Esophagus squamous epithelium (tissue), 5 donors: ENCODE results near the gene TSR3. TPM values are rescaled to one million over a fixed set of nuclear protein-coding genes. Genes with fewer than 3 reads are reported as not detected.

Experiments
- DNase-seq: peaks from one replicate; lab custom pipeline; 2025; lab: John Stamatoyannopoulos, UW
- H3K27ac ChIP-seq, 4 donors: fragments of 200-600 bp; sonication (generic); one replicate each; pipeline ENCODE4 v1.5.1; 2016 to 2019; ENCODE audit warnings: mild to moderate bottlenecking in 1 of 4
- H3K27me3 ChIP-seq, 4 donors: fragments of 200-600 bp; sonication (generic); 1 replicate in 3 of 4; 2 replicates in 1 of 4; pipeline versions ENCODE4 v1.5.1 to v1.6.0; 2017 to 2021; ENCODE audit warnings: antibody characterized with exemption in 1 of 4
- H3K36me3 ChIP-seq, 3 donors: fragments of 200-600 bp; sonication (generic); one replicate each; pipeline ENCODE4 v1.5.1; 2016 to 2019
- H3K4me1 ChIP-seq, 3 donors: fragments of 200-600 bp; sonication (generic); one replicate each; pipeline ENCODE4 v1.5.1; 2017 to 2019
- H3K4me3 ChIP-seq, 4 donors: fragments of 200-600 bp; sonication (generic); 1 replicate in 3 of 4; 2 replicates in 1 of 4; pipeline ENCODE4 v1.5.1; 2016 to 2019; ENCODE audit warnings: mild to moderate bottlenecking in 2 of 4, moderate library complexity in 1 of 4
- H3K9me3 ChIP-seq, 3 donors: fragments of 200-600 bp; sonication (generic); one replicate each; pipeline ENCODE4 v1.5.1; 2016 to 2019
- POLR2A ChIP-seq, 4 donors: fragments of 450-650 bp; IDR thresholded peaks; one replicate each; pipeline ENCODE4 v1.6.1; 2017; ENCODE audit warnings: antibody characterized with exemption in 4 of 4, mild to moderate bottlenecking in 4 of 4, moderate library complexity in 3 of 4
- WGBS, 2 donors: methylation state at CpG; one replicate each; pipeline ENCODE4 v1.1.5; 2018; 5-methylcytosine and 5-hydroxymethylcytosine counted together
- intact Hi-C: fragments of 100-400 bp; cut with DNase I; formaldehyde crosslinking; loops from one replicate; pipeline ENCODE4 v1.15.0; 2022
- total RNA-seq, 4 donors: library from RNA; depleted of rRNA; stranded (reverse); fragments of >200 nt; gene quantifications; one replicate each; pipeline ENCODE4 v1.1.0, GENCODE V29; 2016
- TF ChIP-seq, protein P1 (sequence below), 6 experiments: fragments of 450-650 bp in 4 of 6; fragments of 200-600 bp in 2 of 6; sonication (generic) in 2 of 6; IDR thresholded peaks; one replicate each; pipeline ENCODE4 v1.5.1; 2016 to 2019; ENCODE audit warnings: antibody characterized with exemption in 6 of 6, mild to moderate bottlenecking in 4 of 6, moderate library complexity in 4 of 6
- donor health status: DM: yes; HTN: yes; CAD: no.

Gene TSR3
- total RNA-seq, 4 donors from 2014 or later = 57.6 to 87.4 (median 70.5) TPM

DNA sequence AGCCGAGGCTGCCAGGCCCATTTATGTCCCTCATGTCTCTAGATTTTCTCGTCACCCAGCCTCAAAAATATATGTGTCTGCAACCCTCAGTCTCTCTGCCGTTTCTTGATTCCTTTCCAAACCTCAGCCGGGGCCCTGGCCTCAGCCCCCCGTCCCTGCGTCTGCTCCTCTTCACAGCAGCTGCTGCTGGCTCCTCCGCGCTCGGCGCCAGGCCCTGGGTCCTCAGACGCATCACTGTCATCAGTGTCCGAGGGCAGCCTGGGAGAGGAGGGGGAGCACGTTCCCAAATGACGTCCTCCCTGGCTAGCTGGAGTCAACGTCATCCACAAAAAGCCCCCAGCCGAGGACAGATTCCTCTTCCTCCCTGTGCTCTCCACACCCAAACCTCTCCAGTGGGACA lies 2.3 kb downstream of the TSR3 start:
- intact Hi-C loops = no loop called here
- Histone ChIP-seq H3K4me3 (no peak overlapping the region), H3K9me3 (no peaks in the 10 kb centered on the region), H3K27me3 (no peaks in the 10 kb centered on the region), H3K27ac (no peak overlapping the region), H3K36me3 (peaks cover 4 to 30% (median 9%) of the 10 kb centered on the region in 3 donors), H3K4me1 (peaks cover 22 to 70% (median 27%) of the 10 kb centered on the region in 3 donors)
- DNase-seq = no peak
- WGBS, 2 donors = 84 to 85% methylated on average over 14 to 15 of the region's 16 CpGs
- no peak for TF ChIP-seq POLR2A (IDR thresholded peaks at IDR 0.05)
- TF ChIP-seq, protein P1, sequence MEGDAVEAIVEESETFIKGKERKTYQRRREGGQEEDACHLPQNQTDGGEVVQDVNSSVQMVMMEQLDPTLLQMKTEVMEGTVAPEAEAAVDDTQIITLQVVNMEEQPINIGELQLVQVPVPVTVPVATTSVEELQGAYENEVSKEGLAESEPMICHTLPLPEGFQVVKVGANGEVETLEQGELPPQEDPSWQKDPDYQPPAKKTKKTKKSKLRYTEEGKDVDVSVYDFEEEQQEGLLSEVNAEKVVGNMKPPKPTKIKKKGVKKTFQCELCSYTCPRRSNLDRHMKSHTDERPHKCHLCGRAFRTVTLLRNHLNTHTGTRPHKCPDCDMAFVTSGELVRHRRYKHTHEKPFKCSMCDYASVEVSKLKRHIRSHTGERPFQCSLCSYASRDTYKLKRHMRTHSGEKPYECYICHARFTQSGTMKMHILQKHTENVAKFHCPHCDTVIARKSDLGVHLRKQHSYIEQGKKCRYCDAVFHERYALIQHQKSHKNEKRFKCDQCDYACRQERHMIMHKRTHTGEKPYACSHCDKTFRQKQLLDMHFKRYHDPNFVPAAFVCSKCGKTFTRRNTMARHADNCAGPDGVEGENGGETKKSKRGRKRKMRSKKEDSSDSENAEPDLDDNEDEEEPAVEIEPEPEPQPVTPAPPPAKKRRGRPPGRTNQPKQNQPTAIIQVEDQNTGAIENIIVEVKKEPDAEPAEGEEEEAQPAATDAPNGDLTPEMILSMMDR (IDR thresholded peaks at IDR 0.05) = no peak

DNA sequence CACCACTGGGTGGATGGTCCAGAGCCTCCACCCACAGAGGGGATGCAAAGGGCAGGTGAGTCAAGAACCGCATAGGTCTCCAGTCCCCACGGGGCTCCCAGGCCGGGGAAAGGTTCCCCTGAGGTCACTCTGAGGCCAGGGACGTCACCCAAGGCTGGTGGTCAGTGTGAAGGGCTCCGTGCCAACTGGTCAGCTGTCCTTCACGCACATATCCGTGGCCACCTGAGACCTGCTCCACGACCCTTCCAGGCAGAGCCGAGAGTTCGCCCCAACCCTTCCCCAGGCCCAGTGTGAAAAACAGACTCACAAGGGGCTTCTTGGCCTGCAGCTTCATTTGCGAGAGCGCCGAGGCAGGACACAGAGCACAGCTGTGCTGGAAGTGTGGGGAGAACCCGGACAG lies 2.8 kb downstream of the TSR3 start:
- H3K27me3 ChIP-seq = no peaks in the 10 kb centered on the region
- peaks cover 4 to 30% (median 9%) of the 10 kb centered on the region in 3 donors for H3K36me3 ChIP-seq
- H3K4me3 ChIP-seq = no peak overlapping the region
- DNase-seq = no peak
- no peaks in the 10 kb centered on the region for H3K9me3 ChIP-seq
- 78 to 88% methylated on average over 4 to 6 of the region's 14 CpGs for WGBS, 2 donors
- TF ChIP-seq POLR2A (IDR thresholded peaks at IDR 0.05) = no peak
- TF ChIP-seq, protein P1 (IDR thresholded peaks at IDR 0.05) = no peak
- intact Hi-C loops = no loop called here
- peaks cover 23 to 70% (median 27%) of the 10 kb centered on the region in 3 donors for H3K4me1 ChIP-seq
- H3K27ac ChIP-seq = no peak overlapping the region

DNA sequence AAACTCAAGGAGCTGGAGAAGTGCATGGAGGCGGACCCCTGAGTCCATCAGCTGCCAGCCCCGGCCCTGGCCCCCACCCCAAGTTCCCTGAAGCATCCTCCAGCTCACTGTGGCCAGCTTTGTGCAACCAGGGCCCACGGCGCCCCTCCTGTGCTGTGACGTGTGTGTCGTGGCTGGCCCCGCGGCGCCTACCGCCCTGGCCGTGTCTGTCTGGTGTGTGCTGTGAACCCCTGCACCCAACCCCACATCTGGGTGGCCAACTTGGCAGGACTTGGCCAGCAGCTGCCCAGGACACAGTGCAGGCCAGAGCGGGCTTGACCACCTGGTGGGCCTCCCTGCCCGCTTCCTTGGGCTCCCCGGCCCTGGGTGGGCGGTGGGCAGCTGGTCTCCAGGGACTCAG lies 3.2 kb downstream of the TSR3 start:
- no peak for DNase-seq
- 91% methylated on average over 8 of the region's 15 CpGs; no CpG with 5 or more reads in 1 of the 2 donors for WGBS, 2 donors
- intact Hi-C loops = no loop called here

DNA sequence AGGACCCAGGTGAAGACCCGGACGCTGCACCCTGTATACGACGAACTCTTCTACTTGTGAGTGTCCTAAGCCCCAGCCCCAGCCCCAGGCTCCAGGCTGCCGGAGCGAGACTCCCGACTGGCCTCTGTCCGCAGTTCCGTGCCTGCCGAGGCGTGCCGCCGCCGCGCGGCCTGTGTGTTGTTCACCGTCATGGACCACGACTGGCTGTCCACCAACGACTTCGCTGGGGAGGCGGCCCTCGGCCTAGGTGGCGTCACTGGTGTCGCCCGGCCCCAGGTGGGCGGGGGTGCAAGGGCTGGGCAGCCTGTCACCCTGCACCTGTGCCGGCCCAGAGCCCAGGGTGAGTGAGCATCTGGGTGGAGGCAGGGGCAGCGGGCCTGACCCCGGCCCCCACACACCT lies 3.7 kb downstream of the TSR3 start:
- peaks cover 29 to 70% (median 32%) of the 10 kb centered on the region in 3 donors for H3K4me1 ChIP-seq
- DNase-seq = no peak
- peak overlapping the region in 2 of 4 donors; percentile 30 to 46 for H3K27ac ChIP-seq
- H3K27me3 ChIP-seq = no peaks in the 10 kb centered on the region
- intact Hi-C loops = no loop called here
- H3K36me3 ChIP-seq = peaks cover 4 to 30% (median 9%) of the 10 kb centered on the region in 3 donors
- no CpG with 5 or more reads among the region's 29 CpGs for WGBS, 2 donors
- TF ChIP-seq POLR2A (IDR thresholded peaks at IDR 0.05) = no peak
- TF ChIP-seq, protein P1 (IDR thresholded peaks at IDR 0.05) = no peak
- peak overlapping the region in 1 of 4 donors; percentile 6 for H3K4me3 ChIP-seq
- H3K9me3 ChIP-seq = no peaks in the 10 kb centered on the region

More for the DNA sequence above, 3.2 kb downstream of the TSR3 start:
- Histone ChIP-seq H3K27ac (no peak overlapping the region), H3K27me3 (no peaks in the 10 kb centered on the region), H3K9me3 (no peaks in the 10 kb centered on the region), H3K4me1 (peaks cover 28 to 70% (median 30%) of the 10 kb centered on the region in 3 donors), H3K36me3 (peaks cover 4 to 30% (median 9%) of the 10 kb centered on the region in 3 donors), H3K4me3 (no peak overlapping the region)
- TF ChIP-seq, protein P1 (IDR thresholded peaks at IDR 0.05) = no peak
- no peak for TF ChIP-seq POLR2A (IDR thresholded peaks at IDR 0.05)

DNA sequence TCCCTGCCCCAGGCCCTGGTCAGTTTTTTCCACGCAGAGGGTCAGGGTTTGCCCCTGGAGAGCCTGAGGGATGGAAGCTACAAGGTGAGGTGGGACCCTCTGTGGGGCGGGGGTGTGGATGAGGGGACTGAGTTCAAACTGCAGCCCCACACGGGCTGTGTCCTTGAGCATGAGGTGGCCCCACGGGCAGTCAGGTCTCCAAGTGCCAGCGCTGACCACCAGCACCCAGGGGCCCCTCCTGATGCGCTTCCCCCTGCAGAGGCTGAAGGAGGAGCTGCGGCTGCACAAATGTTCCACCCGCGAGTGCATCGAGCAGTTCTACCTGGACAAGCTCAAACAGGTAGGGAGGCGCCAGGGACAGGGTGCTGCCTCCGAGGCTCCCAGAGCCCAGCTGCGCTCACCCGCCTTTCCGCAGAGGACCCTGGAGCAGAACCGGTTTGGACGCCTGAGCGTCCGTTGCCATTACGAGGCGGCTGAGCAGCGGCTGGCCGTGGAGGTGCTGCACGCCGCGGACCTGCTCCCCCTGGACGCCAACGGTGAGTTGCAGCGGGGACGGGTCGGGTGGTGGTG lies 4.3 kb downstream of the TSR3 start:
- TF ChIP-seq POLR2A (IDR thresholded peaks at IDR 0.05) = no peak
- TF ChIP-seq, protein P1 (IDR thresholded peaks at IDR 0.05) = peak in 1 of 6 experiments; percentile 2
- no peaks in the 10 kb centered on the region for H3K9me3 ChIP-seq
- H3K36me3 ChIP-seq = peaks cover 4 to 30% (median 9%) of the 10 kb centered on the region in 3 donors
- peaks cover 0 to 1% (median 0%) of the 10 kb centered on the region in 4 donors for H3K27me3 ChIP-seq
- DNase-seq = no peak
- 25 to 76% methylated on average over 9 to 15 of the region's 31 CpGs for WGBS, 2 donors
- intact Hi-C loops = no loop called here
- no peak overlapping the region for H3K4me3 ChIP-seq
- H3K4me1 ChIP-seq = peaks cover 28 to 70% (median 38%) of the 10 kb centered on the region in 3 donors
- H3K27ac ChIP-seq = peak overlapping the region in 2 of 4 donors; percentile 30 to 46
